Measurements from ENCODE around the gene NBEA. TPM values are rescaled to one million over a fixed set of nuclear protein-coding genes. Genes with fewer than 3 reads are reported as not detected.
A peak's percentile ranks its signal among the peaks of the same experiment; 100 is the strongest.

Gene NBEA
- total RNA-seq, 1 donor from 2014 or later: 3.9 TPM

DNA sequence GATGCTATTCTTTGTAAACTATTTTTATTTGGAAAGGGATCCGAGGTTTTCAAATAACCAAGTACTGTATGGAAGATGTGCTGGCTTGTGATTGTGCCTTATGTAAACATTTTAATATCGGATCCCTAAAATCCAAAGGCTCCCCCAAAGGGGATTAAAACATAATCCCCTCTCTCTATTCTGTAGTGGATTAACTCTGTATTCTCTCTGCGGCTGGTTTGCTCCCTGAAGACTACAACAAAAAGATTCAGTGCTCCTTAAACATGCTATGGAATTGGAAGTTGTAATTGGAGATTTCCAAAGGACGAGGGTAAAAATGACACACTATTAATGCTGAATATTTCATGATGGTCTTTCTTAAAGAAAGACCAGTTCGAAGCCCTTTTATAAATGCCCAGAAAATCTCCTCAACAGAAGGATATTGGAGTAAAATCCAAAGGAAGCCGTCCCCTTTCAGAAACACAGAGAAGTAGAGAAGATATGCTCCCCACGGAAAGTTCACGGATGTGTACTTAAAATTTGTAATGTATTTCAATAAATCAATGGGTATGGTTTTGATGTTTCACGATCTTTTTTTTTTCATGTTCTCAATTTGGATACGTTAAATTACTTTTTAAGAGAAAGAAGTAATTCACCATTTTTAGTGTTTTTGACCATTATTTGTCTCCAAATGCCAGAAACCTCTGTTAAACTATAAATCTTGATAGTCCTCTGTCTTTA lies 527.9 kb downstream of the NBEA start:
- ATAC-seq (ENCODE audit: low read depth) (no peak), DNase-seq (no peak)
- Mint-ChIP-seq H3K27me3 (peaks cover 46% of the 10 kb centered on the region), H3K36me3 (ENCODE audit: low read depth) (no peaks in the 10 kb centered on the region), H3K27ac (no peak overlapping the region), H3K4me3 (no peak overlapping the region), H3K4me1 (peaks cover 7% of the 10 kb centered on the region), H3K9me3 (peaks cover 2% of the 10 kb centered on the region)
- CTCF ChIA-PET: no interaction called here
- intact Hi-C loops (cut with micrococcal nuclease): no loop called here
- POLR2A ChIA-PET: no interaction called here
- TF ChIP-seq, protein P1, sequence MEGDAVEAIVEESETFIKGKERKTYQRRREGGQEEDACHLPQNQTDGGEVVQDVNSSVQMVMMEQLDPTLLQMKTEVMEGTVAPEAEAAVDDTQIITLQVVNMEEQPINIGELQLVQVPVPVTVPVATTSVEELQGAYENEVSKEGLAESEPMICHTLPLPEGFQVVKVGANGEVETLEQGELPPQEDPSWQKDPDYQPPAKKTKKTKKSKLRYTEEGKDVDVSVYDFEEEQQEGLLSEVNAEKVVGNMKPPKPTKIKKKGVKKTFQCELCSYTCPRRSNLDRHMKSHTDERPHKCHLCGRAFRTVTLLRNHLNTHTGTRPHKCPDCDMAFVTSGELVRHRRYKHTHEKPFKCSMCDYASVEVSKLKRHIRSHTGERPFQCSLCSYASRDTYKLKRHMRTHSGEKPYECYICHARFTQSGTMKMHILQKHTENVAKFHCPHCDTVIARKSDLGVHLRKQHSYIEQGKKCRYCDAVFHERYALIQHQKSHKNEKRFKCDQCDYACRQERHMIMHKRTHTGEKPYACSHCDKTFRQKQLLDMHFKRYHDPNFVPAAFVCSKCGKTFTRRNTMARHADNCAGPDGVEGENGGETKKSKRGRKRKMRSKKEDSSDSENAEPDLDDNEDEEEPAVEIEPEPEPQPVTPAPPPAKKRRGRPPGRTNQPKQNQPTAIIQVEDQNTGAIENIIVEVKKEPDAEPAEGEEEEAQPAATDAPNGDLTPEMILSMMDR (IDR thresholded peaks at IDR 0.05): no peak

DNA sequence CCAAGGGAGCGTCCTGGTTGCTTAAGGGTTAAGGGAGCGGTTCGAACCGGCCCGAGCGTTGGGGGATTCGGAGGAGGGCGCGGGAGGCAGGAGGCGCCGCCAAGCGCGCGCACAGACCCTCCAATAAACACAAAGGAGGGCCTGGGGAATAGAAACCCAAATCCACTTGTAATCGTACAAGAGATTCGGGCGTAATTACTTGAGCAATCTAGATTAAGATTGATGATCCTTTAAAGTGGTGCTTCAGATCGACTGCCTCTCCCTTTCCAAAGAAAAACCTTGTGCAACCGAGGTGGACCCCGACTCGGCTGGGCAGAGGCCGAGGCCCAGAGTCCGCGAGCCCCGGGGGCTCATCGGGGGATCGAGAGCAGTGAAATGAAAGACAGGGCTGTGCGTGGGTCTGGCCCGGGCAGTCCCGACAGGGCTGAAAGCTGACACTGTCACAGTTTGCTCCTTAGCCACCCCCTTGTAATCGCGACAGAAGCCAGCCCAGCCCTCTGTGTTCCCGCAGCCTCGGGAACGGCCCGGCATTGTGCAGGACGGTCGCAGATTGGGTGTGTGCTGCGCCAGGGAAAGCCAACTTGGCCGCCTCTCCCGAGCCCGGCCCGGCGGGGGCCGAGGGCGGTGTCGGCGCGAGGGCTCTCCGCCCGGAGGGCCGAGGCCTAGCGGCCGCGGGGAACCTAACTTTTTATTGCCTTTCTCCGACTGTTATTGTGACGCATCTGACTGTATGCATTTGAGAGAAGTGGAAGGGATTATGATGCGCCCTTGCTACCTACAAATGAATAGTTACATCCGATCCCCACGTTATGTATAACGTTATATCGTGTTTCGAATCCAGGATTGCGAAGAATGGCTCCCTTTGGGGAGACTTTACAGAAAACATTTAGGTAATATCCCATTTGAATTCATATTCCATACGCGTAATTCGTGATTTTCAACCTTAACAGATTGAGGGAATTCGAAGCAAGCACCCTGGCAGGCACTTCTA lies 528.9 kb downstream of the NBEA start:
- H3K4me3 Mint-ChIP-seq: peak overlapping the region; percentile 16
- no peaks in the 10 kb centered on the region for H3K36me3 Mint-ChIP-seq (ENCODE audit: low read depth)
- peaks cover 2% of the 10 kb centered on the region for H3K9me3 Mint-ChIP-seq
- ATAC-seq (ENCODE audit: low read depth) (no peak), DNase-seq (no peak)
- intact Hi-C loops (cut with micrococcal nuclease): no loop called here
- no peak overlapping the region for H3K27ac Mint-ChIP-seq
- H3K4me1 Mint-ChIP-seq: peaks cover 17% of the 10 kb centered on the region
- ChIA-PET POLR2A (no interaction called here), CTCF (no interaction called here)
- H3K27me3 Mint-ChIP-seq: peaks cover 56% of the 10 kb centered on the region
- TF ChIP-seq, protein P1 (IDR thresholded peaks at IDR 0.05): no peak

DNA sequence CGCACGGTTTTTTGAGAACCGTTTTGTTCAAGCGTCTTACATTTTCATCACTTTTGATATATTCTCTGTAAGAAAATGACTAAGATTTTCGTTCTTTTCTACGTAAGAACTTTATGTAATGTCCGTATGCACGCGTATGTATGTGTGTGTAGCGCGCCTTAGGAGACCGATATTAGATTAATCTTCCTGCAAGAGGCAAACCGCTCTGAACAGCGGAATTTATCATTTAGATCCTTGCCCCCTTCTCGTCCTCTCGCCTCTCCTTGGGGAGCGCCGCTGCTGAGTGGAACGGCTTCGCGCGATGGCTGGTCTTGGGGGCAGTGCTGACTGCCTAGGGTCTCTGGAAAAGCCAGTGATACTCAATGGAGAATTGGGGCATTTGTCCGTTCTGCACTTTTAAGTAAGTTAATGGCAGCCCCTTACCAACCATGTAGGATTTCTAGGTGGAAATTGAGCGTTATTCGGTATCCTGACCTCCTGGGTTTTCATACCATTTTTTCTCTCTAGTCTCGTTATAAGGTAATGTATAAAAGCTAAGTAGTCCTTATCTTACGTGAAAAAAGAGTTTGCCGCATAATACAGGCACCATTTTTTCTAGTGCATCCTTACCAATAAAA lies 529.7 kb downstream of the NBEA start:
- intact Hi-C loops (cut with micrococcal nuclease): no loop called here
- TF ChIP-seq, protein P1 (IDR thresholded peaks at IDR 0.05): no peak
- no peak overlapping the region for H3K4me3 Mint-ChIP-seq
- ATAC-seq (ENCODE audit: low read depth) (no peak), DNase-seq (no peak)
- H3K9me3 Mint-ChIP-seq: peaks cover 2% of the 10 kb centered on the region
- POLR2A ChIA-PET: no interaction called here
- H3K27ac Mint-ChIP-seq: no peak overlapping the region
- H3K27me3 Mint-ChIP-seq: peaks cover 64% of the 10 kb centered on the region
- CTCF ChIA-PET: no interaction called here
- H3K36me3 Mint-ChIP-seq (ENCODE audit: low read depth): no peaks in the 10 kb centered on the region
- H3K4me1 Mint-ChIP-seq: peaks cover 26% of the 10 kb centered on the region

DNA sequence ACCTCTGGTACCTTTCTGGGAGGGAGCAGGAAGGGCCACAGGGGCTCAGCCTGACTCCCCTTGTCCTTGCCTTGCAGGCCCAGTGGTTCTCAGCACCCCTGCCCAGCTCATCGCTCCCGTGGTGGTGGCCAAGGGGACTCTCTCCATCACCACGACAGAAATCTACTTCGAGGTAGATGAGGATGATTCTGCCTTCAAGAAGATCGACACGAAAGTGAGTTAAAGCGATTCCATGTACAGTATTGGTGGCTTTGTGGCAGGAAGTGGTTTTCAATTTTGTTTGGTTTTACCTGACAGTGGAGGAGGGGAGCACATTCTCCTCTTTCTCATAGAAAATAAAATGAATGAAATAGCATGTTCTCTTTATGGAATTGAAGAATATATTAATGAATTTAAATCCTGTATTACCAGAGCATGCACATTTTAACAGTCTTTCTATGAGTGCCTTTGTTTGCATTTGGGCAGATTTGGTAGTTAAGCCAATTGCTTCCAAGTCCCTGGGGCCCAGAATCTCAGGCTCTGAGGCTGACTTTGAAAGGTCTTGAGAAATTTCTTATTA lies 530.3 kb downstream of the NBEA start:
- TF ChIP-seq, protein P1 (IDR thresholded peaks at IDR 0.05): no peak
- intact Hi-C loops (cut with micrococcal nuclease): no loop called here
- ATAC-seq (ENCODE audit: low read depth): no peak
- no peaks in the 10 kb centered on the region for H3K36me3 Mint-ChIP-seq (ENCODE audit: low read depth)
- H3K9me3 Mint-ChIP-seq: peaks cover 2% of the 10 kb centered on the region
- peaks cover 29% of the 10 kb centered on the region for H3K4me1 Mint-ChIP-seq
- no peak overlapping the region for H3K4me3 Mint-ChIP-seq
- H3K27ac Mint-ChIP-seq: no peak overlapping the region
- DNase-seq: no peak
- POLR2A ChIA-PET: no interaction called here
- CTCF ChIA-PET: no interaction called here
- H3K27me3 Mint-ChIP-seq: peaks cover 69% of the 10 kb centered on the region

Measured in activated B cell treated with CpG ODN at 0.5 μM for 24 hours (primary cell).